ENCODE measurements around the gene SGMS2.
"Not testable (repeated sequence)": the region's sequence is repeated elsewhere in the genome, so short reads cannot be mapped to it uniquely, and the experiment has no call there.

The SGMS2 gene

DNA sequence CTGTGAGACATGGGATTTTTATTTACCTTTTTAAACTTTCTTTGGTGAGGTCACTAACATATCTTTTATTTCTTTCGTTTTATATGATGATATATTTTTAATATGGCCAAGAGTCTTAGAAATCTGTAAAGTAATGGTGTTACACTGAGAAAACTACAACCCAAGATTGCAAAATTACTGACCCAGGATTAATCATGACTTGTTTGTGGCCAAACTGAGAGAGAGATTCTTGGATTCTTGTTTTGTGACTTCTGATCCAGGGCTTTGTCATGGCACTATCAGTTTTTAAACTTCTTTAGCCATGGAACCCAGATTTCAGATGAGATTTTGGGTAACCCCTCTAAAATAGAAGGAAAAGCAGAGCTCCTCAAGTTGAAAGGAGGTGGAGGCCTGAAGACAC, 42.0 kb downstream of the SGMS2 start:
- peak; percentile 20 for DNase-seq (ENCODE audit: low spot score)

DNA sequence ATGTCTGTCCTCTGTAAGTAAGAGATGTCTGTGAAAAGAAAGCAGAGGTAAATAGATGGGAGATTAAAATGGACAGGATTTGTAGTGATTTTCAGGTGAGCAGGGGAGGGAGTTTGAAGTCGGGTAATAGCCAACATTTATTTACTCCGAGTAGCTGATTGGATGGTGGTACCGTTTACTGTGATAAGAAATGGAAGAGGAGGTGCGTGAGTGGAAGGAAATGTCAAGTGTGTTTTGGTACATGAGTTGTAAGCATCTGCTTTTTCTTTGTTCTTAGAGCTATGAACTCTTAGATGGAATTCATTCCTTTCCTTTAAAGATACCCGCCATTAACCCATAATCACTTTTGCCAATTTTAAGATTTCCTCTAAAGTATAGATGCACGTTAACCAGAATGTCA, 45.5 kb downstream of the SGMS2 start:
- DNase-seq (ENCODE audit: low spot score), result no peak

DNA sequence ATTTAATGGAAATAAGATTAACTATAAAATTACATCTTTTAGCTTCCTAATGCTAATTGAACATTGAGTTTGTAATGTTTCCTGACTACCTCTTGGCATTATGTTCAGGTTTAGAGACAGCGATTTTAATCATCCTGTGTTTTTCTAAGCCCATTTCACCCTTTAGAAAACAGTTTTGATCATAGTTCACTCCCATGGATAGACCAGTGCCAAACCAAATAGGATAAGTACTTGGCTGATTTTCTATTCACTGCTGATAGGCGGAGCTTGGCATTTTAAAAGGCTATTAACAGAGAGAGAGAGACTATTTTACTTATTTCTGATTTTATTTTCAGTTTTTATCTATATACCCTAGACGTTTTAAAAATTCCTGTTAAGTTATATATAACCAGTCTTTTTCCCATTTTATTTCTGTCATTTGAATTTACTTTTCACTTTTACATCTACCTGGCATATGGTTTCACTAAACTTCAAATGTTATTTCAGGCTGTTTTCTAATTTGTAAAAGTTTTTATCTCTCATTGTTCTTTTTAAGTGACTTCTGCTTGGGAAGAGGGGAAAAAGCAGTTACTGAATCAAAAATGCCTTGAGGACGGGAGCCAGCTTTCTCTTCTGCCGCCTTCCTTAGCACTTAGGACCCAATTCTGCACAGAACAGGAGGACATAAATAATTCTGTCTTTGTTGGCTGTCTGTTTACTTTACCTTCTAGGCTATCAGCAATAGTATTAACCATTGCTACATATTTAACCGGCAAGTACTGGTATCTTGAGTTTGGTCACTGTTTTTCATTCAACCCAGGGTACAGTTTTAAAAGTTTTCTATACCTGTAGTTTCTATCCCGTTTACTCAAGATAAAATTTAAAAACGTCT, 46.4 kb downstream of the SGMS2 start:
- no peak for DNase-seq (ENCODE audit: low spot score)

DNA sequence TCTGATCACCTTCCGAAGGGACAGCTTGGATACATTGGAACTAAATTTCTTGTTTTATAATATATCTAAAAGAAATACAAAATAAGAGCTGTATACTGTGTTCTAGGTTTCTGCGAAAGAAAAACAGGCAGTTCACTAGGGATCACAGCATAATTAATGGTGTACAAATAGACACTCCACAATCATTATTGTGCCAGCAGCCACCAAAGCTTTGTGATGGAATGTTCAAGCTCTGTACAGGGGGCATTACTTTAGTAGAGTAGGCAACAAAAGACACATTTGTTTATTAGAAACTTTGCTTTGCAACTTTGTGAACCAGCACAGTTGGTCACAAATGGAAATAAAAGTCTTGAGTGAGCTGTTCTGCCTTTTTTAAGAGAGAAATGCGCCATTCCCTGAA, 49.3 kb downstream of the SGMS2 start:
- DNase-seq (ENCODE audit: low spot score), result no peak

DNA sequence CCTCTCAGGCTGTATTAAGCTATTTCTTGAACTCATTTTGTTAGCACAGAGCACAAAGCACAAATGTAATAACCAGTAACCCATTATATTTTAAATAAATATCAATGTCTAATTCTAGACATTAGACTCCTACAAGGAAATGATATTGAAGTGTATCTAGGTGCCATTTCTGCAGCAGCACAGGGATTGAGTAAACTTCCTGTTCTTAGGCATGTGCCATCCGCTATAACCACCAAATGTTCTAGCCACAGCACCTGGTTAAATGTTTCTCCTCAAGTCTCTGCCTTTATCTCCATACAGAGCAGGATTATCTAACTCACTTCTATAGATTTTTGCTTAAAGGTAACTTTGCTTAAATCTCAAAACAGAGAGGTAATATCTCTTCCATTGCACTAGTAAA, 51.4 kb downstream of the SGMS2 start:
- DNase-seq (ENCODE audit: low spot score), result no peak

DNA sequence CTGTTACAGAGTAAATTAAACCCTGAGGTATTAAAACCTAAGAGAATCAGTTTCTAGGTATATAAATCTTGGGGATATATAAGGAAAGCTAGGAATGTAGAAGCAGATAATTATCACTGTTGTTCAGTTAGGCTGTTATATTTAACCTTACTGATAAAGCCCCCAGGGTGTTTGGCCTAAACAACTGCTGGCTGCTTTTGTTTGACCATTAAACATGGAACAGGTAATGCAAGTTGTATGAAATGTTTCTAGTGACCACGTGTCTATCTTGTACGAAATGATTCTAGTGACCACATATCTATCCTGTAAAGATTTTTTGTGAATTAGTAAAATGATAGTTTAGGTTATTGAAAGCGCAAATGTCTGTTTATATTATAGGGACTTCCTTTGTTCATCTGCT, 52.6 kb downstream of the SGMS2 start:
- DNase-seq (ENCODE audit: low spot score), result no peak

DNA sequence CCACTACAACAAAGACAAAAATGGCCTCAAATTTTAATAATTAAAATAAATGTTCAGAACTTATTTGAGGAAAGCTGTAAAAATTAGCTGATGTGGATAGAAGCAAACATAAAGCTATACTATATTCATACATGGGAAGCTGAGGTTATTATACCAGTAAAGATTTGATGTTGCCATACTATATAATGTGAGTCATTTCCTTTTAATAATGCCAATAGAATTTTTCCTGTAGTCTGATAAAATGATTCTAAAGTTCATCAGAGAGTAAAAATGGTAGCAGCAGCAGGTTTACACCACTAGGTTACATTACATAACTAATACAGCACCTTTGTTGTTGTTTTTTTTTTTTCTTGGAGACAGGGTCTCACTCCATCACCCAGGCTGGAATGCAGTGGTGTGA, 61.1 kb downstream of the SGMS2 start:
- no peak for DNase-seq (ENCODE audit: low spot score)

DNA sequence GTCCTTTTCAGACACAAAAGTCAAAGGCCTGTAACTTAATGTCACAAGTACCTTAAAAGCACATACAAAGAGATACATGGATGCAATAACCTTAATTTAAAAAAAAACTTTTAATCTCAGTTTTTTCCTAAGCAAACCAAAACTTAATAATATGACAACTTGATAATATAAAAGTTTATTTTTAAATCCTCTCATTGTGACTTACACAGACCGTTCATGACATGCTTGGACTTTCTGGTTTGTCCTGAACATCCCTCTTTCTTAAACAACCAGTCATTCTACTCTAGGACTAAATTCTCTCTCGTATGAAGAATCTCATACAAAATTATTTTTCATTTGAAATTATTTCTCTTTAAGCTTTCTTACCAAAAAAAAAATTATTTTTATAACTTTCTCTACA, 63.5 kb downstream of the SGMS2 start:
- no peak for DNase-seq (ENCODE audit: low spot score)

DNA sequence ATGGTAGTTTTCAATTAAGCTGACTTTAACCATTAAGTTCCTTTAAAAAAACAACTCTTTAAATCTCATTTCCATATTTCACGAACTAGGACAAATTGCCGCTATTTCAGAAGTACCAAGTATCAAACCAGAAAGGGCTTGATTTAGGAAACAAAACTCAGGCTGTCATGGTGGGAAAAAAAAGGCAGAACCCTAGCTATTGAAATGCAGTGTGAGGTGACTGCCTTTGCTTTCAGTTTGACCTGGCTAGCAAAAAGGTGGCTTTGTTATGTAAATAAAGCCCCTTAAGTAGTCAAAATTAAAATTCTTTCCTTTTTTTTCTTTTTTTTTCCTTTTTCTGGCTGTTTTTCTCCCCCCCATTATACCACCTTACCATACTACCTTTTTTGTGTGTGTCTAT, 66.0 kb downstream of the SGMS2 start:
- DNase-seq (ENCODE audit: low spot score), result no peak

DNA sequence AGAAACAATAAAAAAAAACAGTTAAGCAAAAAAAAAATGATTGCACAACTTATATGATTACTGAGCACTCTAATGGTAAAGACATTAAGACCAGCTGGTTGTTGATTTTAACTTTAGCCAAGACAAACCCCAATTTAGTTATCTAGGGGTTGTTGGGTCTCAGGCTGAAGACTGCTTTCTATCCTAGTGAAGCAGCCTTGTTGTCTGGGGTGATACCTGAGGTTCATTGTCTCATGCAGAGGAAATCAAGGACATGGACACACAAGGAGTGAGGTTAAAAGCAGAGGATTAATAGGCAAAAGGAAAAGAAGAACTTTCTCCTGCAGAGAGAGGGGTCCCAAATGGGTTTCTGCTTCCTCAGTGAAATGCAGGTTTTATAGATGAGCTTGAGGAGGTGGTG, 66.6 kb downstream of the SGMS2 start:
- DNase-seq (ENCODE audit: low spot score), result no peak

DNA sequence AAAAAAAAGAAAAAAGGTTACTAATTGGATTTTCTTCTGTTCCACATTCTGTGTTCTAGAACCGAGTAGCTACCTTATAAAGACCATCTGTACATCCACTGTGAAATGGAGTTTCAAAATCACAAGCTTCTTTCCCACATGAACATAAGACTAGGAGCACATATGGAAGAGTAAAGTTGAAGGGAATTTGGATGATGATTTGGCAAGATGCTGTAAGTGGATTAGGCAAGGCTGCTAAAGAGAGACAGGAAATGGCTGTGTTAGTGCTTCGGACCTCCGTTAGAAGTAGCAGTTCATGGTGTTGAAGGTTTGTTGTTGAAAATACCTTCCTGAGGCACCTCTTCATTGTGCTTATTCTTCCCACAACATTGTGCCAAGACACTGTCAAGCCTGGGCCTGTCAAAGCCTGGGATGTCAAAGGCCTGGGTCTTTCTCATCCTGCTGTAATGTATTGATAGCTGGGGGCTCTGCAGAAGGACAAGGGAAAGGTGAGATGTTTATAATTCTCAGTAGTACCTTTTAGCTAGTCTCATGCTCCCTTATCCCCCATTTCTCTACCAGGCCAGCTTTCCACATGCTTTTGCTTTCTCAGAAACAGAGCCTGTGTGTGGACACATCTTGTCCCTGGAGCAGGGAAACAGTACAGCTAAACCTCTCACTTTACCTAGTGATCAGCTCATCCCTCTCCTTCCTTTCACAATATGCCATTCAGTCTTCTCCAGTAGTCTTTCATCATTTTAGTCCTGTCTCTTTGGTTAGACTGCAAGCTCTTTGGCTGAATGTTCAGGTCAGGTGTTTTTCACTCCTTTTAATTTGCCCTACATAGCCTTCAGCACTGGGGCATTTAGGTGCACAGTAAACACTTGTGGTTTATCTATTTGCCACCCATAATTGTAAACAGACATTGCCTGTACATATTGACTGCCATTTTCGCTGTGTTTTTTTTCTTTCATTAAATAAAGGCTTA, 68.7 kb downstream of the SGMS2 start:
- no peak for DNase-seq (ENCODE audit: low spot score)

DNA sequence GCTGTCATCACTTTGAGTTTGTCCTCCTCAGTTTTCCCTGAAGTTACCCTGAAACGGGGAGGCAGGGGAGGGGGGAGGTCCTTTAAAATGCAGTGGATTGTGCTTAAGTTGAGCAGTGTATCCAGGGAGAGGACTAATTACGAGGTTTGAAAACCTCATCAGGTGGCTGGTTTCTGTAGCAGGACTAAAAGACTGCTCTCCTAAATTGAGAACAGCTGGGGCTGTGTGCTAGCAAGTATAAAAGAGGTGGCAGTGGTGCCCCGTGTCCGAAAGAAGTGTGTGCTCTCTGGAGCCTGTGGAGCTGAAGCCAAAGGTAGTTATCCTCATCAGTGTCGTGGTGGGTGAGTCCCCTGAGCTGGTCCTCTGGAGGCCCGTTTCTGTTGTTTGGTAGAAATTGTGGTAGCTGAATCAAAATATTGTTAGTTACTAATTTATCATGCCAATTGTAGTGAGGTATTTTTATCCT, 69.4 kb downstream of the SGMS2 start:
- DNase-seq (ENCODE audit: low spot score), result no peak

DNA sequence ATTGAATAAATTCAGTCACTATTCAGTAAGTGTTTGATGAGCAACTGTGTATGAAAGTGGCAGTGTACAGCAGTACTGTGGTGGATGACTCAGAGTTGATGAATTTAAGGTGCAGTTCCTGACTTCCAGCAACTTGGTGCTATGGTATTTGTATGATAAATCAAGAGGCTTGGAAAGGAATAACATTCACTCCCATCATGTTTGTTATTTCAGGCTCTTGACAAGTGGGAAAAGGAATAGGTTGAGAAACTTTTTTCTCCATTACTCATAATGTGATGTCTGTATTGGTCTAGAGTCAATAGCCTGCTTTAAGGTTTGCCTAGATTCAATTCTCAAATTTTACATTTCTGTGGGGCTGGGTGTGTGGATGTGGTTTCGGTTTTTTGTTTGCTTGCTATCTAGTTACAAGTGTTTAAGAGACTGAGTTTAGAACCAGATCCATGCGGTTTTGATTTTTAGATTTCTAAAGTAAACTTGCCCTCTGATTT, 71.5 kb downstream of the SGMS2 start:
- peak; percentile 81 for DNase-seq (ENCODE audit: low spot score)

DNA sequence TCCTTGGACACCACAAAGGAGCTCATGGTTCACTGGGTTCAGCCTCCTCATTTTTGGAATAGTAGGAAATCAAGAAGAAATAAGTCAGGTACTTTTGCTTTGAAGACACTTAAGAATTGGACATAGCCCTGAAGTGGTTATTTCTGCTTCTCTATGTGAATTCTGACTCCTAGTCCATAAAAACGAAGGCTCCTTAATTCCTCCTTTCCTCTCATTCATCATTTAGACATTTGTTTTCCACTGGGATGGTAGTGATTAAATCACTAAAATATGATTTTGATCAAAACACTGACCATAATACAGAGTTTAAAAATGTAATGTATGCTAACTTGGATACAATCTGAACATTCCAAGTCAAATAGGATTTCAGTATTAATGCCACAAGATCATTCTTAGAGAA, 71.9 kb downstream of the SGMS2 start:
- DNase-seq (ENCODE audit: low spot score), result no peak

DNA sequence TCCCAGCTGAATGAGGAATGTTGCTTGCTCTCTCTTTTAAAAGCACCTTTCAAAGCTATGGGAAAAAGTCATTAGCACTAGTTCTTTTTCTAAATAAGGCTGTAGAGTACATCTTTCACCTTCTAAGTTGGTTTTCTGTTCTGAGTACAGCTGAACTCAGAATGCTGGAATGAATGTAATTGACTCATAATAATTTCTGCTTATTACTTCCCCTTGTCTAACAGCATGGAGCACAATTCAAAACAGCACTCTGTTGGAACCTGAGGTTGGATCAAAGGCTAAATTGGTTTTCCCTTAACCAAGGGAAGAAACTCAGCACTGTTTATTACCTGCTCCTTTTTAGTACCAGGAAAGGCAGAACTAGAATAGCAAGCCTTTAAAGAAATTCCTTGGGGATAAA, 73.1 kb downstream of the SGMS2 start:
- no peak for DNase-seq (ENCODE audit: low spot score)

DNA sequence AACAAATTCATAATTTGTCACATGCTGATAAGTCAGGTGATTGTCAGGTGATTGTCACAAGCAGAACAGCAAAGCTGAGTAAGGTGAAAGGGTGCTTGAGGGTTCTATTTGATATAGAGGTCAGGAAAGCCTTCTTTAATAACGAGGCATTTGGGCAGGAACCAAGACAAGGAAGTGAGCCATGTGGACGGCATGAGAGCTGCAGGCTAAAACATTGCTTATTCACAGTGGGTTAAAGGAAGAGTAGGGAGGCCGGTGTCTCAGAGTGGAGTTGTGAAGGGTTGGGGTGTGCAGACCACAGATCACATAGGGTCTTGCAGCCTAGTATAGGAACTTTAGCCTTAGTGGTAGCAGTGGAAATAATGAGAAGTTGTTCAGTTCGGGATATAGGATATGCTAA, 75.3 kb downstream of the SGMS2 start:
- no peak for DNase-seq (ENCODE audit: low spot score)

DNA sequence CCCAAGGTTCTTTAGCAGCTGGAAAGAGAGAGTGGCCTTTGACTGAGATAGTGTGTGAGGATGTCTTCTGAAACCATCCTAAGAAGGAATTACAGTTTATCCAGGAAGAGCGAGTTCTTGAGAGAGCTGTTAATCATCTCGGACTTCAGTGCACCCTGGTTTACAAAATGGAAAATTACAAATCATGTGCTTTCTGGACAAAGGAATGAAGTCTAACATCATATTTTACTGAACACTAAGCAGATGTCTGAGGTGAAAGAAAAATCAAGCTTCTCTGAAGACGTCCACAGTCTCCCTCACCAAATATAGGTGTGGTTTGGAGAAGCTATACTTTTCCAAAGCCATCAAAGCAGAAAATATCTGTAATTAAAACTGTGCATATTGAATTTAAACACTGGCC, 75.8 kb downstream of the SGMS2 start:
- DNase-seq (ENCODE audit: low spot score), result no peak

DNA sequence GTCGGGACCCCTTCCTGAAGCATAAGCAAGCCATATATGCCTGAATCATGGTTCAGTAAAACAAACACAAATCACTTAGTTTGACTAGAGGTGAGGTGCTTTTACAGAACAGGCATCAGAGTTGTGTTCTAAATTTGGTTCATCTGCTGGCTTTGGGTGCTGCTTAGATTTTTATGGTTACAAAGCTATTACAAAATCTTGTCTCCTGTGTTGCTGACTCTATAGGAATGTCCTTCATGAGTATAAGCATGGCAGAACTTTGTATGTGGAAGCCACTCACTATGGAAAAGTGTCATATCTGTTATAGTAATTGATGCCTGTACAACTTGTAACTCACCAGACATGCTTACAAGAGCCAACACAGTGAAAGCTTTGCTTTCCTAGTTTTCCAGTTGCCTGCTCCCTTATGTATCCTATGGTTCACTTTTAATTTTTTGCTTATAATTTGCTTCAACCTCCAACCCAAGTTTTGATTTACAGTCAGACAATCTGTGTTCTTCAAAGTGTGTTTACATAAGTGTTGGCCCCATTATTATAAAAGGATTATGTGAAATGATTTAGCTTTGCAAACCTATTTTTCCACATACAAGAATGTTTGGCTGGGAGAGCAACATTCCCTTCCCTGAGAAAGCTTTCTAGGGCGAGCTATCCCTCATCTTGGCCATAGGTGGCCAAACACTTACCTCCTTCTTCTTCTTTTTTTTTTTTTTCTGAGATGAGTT, 76.6 kb downstream of the SGMS2 start:
- DNase-seq (ENCODE audit: low spot score), result no peak

DNA sequence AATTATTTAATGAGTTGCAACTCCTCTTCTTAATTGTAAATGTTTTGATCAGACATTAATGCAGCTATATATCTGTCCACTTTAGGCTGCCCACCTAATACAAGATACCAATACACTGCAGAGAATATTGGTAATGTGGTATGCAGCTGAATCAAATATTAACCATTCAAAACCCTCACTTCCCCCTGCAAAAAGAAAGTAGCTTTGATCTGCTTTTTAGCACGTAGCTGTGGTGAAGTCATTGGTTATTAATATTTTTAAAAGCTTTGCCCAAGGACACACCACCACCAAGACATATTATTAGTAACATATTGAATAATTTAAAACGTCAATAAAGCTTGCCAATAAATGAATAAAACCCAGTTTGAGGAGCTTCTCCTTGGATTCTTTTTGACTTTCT, 78.0 kb downstream of the SGMS2 start:
- no peak for DNase-seq (ENCODE audit: low spot score)

DNA sequence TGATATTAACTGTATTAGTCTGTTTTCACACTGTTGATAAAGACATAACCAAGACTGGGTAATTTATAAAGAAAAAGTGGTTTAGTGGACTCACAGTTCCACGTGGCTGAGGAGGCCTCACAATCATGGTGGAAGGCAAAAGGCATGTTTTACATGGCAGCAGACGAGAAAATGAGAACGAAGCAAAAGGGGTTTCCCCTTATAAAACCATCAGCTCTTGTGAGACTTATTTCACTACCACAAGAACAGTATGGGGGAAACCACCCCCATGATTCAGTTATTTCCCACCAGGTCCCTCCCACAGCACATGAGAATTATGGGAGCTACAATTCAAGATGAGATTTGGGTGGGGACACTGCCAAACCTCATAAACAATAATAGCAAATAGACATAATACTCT, 80.3 kb downstream of the SGMS2 start:
- DNase-seq (ENCODE audit: low spot score), result not testable (repeated sequence)

DNA sequence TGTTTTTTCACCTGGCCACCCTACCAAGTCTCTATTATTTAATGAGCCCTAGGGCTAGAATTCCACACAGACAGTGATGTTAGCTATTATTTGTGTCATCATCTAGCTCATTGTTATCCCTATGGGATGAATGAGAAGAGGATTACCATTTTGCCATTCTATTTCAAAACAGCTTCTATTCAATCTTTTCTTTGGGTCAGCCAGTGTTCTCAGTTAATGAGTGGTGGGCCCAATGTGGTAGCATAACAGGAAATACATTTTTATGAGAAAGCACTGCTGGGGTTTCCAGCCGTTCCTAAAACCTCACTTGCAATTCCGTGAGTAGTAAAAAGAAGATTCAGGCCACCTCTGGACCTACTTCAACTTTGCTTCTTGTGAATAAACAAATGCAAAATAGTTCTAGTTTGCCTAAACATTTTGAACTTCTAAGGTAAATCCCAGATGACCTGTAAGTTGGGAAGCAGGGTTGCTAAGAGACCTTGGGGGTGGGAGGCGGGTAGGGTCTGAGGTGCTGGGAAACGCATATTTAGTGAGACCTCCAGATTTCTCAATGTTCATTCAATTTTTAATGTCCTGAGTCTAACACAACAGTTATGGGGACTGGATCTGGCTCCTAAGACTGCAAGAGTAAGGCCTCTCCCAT, 81.8 kb downstream of the SGMS2 start:
- DNase-seq (ENCODE audit: low spot score), result no peak

DNA sequence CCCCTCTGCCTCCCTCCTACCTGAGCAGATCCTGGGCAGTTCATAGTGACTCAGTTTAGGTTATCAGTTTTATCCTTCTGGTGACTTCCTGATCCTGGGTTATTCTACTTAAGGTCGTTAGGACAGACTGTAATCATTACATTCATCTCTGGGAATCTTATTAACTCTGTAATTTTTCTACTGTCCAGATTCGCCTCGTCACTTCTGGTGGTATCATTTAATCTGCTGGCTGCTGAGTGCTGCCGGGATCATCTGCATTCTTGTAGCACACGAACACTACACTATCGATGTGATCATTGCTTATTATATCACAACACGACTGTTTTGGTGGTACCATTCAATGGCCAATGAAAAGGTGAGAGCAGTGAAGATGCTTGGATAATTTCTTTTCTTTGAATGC, 83.6 kb downstream of the SGMS2 start:
- DNase-seq (ENCODE audit: low spot score), result no peak

Measured in AG20443 (cell line).